Thyroid gland (tissue), 4 donors: ENCODE measurements around the gene SH3TC1.

Experiments used
- CTCF ChIP-seq, 6 experiments: fragments of 200-600 bp in 3 of 6; fragments of 450-650 bp in 3 of 6; sonication (generic) in 3 of 6; IDR thresholded peaks; one replicate each; pipeline ENCODE4 v1.5.1; 2016 to 2019; ENCODE audit warnings: antibody characterized with exemption in 6 of 6, mild to moderate bottlenecking in 2 of 6, inconsistent platforms in 1 of 6, moderate library complexity in 1 of 6
- POLR2A ChIP-seq, 2 donors: fragments of 450-650 bp; IDR thresholded peaks; one replicate each; pipeline ENCODE4 v1.6.1; 2017; ENCODE audit warnings: antibody characterized with exemption in 2 of 2, mild to moderate bottlenecking in 2 of 2, moderate library complexity in 1 of 2

- TF ChIP-seq CTCF (IDR thresholded peaks at IDR 0.05) (no peak), POLR2A (IDR thresholded peaks at IDR 0.05) (no peak)
These were observed 46.2 kb upstream of the SH3TC1 start for GRCh38 chr4:8152865-8153257.
